Epithelial cell of prostate (primary cell): ENCODE measurements around the gene CMAS.
"Not testable (repeated sequence)": the region's sequence is repeated elsewhere in the genome, so short reads cannot be mapped to it uniquely, and the experiment has no call there.

Experiments used
- DNase-seq: peaks from one replicate; pipeline ENCODE4 v3.0.0-alpha.2; 2011; ENCODE audit warnings: low read depth, low spot score
- H3K27ac ChIP-seq: fragments of 450-650 bp; 2 replicates; pipeline ENCODE4 v1.5.1; 2017; ENCODE audit warnings: mild to moderate bottlenecking

CMAS gene

GRCh38 chr12:22046090-22046967, at the start of gene CMAS:
CMAS (plus strand) TSS chr12:22046218; CDS start chr12:22046304, 86 bp downstream.
- no peak for DNase-seq

GRCh38 chr12:21998295-21998694, 47.7 kb upstream of the CMAS start:
- no peak for DNase-seq
- H3K27ac ChIP-seq = no peak overlapping the region

More at GRCh38 chr12:22046090-22046967, at the start of gene CMAS:
- peak within 1 kb of the TSS; percentile 93 for H3K27ac ChIP-seq

GRCh38 chr12:21998782-21999181, 47.2 kb upstream of the CMAS start:
- H3K27ac ChIP-seq = no peak overlapping the region
- DNase-seq = no peak

- no peak for DNase-seq
- no peak overlapping the region for H3K27ac ChIP-seq
These were observed 43.6 kb upstream of the CMAS start for GRCh38 chr12:22002430-22002829.

GRCh38 chr12:22007794-22008193, 38.2 kb upstream of the CMAS start:
- not testable (repeated sequence) for H3K27ac ChIP-seq, DNase-seq

- H3K27ac ChIP-seq = no peak overlapping the region
- DNase-seq = no peak
These were observed 37.8 kb upstream of the CMAS start for GRCh38 chr12:22008196-22008595.

- DNase-seq = no peak
These were observed 31.8 kb upstream of the CMAS start for GRCh38 chr12:22014041-22014782.

GRCh38 chr12:22014783-22015144, 31.3 kb upstream of the CMAS start:
- no peak overlapping the region for H3K27ac ChIP-seq
- DNase-seq = no peak

More at GRCh38 chr12:22014041-22014782, 31.8 kb upstream of the CMAS start:
- H3K27ac ChIP-seq = no peak overlapping the region

- H3K27ac ChIP-seq = no peak overlapping the region
- no peak for DNase-seq
These were observed 29.0 kb upstream of the CMAS start for GRCh38 chr12:22016982-22017381.

GRCh38 chr12:22018860-22019259, 27.2 kb upstream of the CMAS start:
- no peak overlapping the region for H3K27ac ChIP-seq
- DNase-seq = no peak

- not testable (repeated sequence) for DNase-seq, H3K27ac ChIP-seq
These were observed 22.5 kb upstream of the CMAS start for GRCh38 chr12:22023489-22023888.

GRCh38 chr12:22029491-22029890, 16.5 kb upstream of the CMAS start:
- no peak for DNase-seq
- H3K27ac ChIP-seq = no peak overlapping the region

- no peak overlapping the region for H3K27ac ChIP-seq
These were observed 16.0 kb upstream of the CMAS start for GRCh38 chr12:22029991-22030390.

GRCh38 chr12:22032732-22033131, 13.3 kb upstream of the CMAS start:
- H3K27ac ChIP-seq = no peak overlapping the region

More at GRCh38 chr12:22029991-22030390, 16.0 kb upstream of the CMAS start:
- DNase-seq = no peak

GRCh38 chr12:22034709-22035506, 11.1 kb upstream of the CMAS start:
- DNase-seq = no peak
- H3K27ac ChIP-seq = no peak overlapping the region

More at GRCh38 chr12:22032732-22033131, 13.3 kb upstream of the CMAS start:
- no peak for DNase-seq

- no peak overlapping the region for H3K27ac ChIP-seq
- DNase-seq = no peak
These were observed 8.1 kb upstream of the CMAS start for GRCh38 chr12:22037947-22038346.

- H3K27ac ChIP-seq = no peak overlapping the region
These were observed 7.3 kb upstream of the CMAS start for GRCh38 chr12:22038734-22039133.

GRCh38 chr12:22039361-22039760, 6.7 kb upstream of the CMAS start:
- DNase-seq = no peak
- no peak overlapping the region for H3K27ac ChIP-seq

More at GRCh38 chr12:22038734-22039133, 7.3 kb upstream of the CMAS start:
- DNase-seq = no peak

GRCh38 chr12:22042976-22043669, 2.9 kb upstream of the CMAS start:
- DNase-seq = no peak
- H3K27ac ChIP-seq = peak overlapping the region; percentile 48

- no peak overlapping the region for H3K27ac ChIP-seq
- DNase-seq = no peak
These were observed 2.1 kb upstream of the CMAS start for GRCh38 chr12:22043943-22044342.
